ENCODE measurements around the gene TNFAIP8L1.

GRCh38 chr19:4624733-4625362, 14.5 kb upstream of the TNFAIP8L1 start:
- no peak for TF ChIP-seq ZFP3 (CRISPR knock-in tag; IDR thresholded peaks at IDR 0.05)
- no peak for TF ChIP-seq TCF4 (CRISPR knock-in tag; IDR thresholded peaks at IDR 0.05; ENCODE audit: borderline replicate concordance)
- TF ChIP-seq TSHZ2 (CRISPR knock-in tag; IDR thresholded peaks at IDR 0.05): no peak
- no peak for TF ChIP-seq GLIS3 (CRISPR knock-in tag; IDR thresholded peaks at IDR 0.05)
- no peak for TF ChIP-seq RARB (CRISPR knock-in tag; IDR thresholded peaks at IDR 0.05)
- no peak for TF ChIP-seq ZNF70 (CRISPR knock-in tag; IDR thresholded peaks at IDR 0.05)
- TF ChIP-seq CREB5 (CRISPR knock-in tag; IDR thresholded peaks at IDR 0.05; ENCODE audit: low read depth): no peak
- TF ChIP-seq CSDC2 (CRISPR knock-in tag; IDR thresholded peaks at IDR 0.05): no peak
- no peak for TF ChIP-seq PATZ1 (CRISPR knock-in tag; IDR thresholded peaks at IDR 0.05; ENCODE audit: borderline replicate concordance)
- no peak for TF ChIP-seq CSRNP3 (CRISPR knock-in tag; IDR thresholded peaks at IDR 0.05)
- no peak for TF ChIP-seq ISL1 (CRISPR knock-in tag; IDR thresholded peaks at IDR 0.05)
- TF ChIP-seq ESRRG (CRISPR knock-in tag; IDR thresholded peaks at IDR 0.05): no peak
- no peak for TF ChIP-seq ARNTL (CRISPR knock-in tag; IDR thresholded peaks at IDR 0.05; ENCODE audit: borderline replicate concordance, low read depth)
- TF ChIP-seq OSR1 (CRISPR knock-in tag; IDR thresholded peaks at IDR 0.05): no peak

Measured in SK-N-SH treated with all-trans-retinoic acid at 6 μM for 48 hours (cell line).